ENCODE measurements around the gene LPA.

DNA sequence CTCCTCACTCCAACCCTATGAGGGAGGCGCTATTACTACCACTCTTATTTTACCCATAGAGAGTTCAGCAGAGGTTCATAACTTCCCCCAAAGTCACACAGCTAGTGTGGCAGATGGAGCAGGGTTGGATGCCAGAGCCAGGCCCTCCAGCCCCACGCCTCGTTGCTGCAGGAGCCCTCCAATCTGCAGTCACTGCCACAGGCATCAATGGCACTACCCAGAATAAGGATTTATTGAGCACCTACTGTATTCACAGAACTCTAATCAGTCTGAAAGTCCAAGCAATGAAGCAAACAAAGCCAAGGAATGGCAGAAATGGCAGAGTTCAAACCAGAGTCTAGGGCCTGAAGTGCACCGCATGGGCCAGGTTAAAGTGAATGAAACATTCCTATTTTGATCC lies 144.9 kb downstream of the LPA start:
- TF ChIP-seq, protein P1, sequence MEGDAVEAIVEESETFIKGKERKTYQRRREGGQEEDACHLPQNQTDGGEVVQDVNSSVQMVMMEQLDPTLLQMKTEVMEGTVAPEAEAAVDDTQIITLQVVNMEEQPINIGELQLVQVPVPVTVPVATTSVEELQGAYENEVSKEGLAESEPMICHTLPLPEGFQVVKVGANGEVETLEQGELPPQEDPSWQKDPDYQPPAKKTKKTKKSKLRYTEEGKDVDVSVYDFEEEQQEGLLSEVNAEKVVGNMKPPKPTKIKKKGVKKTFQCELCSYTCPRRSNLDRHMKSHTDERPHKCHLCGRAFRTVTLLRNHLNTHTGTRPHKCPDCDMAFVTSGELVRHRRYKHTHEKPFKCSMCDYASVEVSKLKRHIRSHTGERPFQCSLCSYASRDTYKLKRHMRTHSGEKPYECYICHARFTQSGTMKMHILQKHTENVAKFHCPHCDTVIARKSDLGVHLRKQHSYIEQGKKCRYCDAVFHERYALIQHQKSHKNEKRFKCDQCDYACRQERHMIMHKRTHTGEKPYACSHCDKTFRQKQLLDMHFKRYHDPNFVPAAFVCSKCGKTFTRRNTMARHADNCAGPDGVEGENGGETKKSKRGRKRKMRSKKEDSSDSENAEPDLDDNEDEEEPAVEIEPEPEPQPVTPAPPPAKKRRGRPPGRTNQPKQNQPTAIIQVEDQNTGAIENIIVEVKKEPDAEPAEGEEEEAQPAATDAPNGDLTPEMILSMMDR (IDR thresholded peaks at IDR 0.05) = no peak
- TF ChIP-seq POLR2A (IDR thresholded peaks at IDR 0.05) (no peak), POLR2AphosphoS5 (IDR thresholded peaks at IDR 0.05) (no peak)
